ENCODE measurements around the gene CTRB1. TPM values are rescaled to one million over a fixed set of nuclear protein-coding genes. Genes with fewer than 3 reads are reported as not detected.
A peak's percentile ranks its signal among the peaks of the same experiment; 100 is the strongest.

CTRB1 gene
- total and polyA plus RNA-seq, 2 of the 13 experiments (the other 11 are each of a cell fraction or from before 2014, with no cell fraction given), result not detected

DNA sequence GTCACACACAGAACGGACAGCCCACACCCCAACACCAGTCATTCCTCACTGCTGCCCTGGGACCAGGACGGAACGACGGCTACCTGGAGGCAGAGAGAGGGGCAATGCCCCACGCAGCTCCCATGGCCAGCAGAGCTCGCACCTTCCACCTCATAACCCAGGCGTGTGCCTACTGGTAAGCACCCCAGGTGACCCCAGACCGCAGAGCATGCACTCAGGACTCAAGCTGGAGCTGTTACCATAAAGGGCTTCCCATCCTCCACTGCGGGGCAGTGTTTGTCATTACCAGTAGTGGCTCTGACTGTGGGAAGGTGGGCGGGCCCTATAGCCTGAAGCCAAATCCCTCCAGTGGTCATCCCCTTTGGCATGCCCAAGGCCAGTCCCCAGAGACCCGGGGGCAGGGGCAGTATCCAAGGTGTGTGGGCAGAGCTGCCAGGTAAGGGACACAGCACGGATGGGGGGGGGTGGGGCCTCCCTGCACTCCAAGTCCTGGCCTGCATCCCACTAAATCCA lies 37.3 kb downstream of the CTRB1 start (continued):
- TF ChIP-seq, protein P1, sequence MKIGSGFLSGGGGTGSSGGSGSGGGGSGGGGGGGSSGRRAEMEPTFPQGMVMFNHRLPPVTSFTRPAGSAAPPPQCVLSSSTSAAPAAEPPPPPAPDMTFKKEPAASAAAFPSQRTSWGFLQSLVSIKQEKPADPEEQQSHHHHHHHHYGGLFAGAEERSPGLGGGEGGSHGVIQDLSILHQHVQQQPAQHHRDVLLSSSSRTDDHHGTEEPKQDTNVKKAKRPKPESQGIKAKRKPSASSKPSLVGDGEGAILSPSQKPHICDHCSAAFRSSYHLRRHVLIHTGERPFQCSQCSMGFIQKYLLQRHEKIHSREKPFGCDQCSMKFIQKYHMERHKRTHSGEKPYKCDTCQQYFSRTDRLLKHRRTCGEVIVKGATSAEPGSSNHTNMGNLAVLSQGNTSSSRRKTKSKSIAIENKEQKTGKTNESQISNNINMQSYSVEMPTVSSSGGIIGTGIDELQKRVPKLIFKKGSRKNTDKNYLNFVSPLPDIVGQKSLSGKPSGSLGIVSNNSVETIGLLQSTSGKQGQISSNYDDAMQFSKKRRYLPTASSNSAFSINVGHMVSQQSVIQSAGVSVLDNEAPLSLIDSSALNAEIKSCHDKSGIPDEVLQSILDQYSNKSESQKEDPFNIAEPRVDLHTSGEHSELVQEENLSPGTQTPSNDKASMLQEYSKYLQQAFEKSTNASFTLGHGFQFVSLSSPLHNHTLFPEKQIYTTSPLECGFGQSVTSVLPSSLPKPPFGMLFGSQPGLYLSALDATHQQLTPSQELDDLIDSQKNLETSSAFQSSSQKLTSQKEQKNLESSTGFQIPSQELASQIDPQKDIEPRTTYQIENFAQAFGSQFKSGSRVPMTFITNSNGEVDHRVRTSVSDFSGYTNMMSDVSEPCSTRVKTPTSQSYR (CRISPR knock-in tag; IDR thresholded peaks at IDR 0.05; ENCODE audit: borderline replicate concordance), result no peak; the same call in 1 of the 2 replicates
- TF ChIP-seq MAFK (conservative IDR thresholded peaks at IDR 0.05 in 1 of 2, IDR thresholded peaks at IDR 0.05 in 1 of 2; ENCODE audit: low read length in 2 of 2), result no peak
- TF ChIP-seq ZNF782 (CRISPR knock-in tag; IDR thresholded peaks at IDR 0.05; ENCODE audit: borderline replicate concordance), result no peak
- TF ChIP-seq, protein P2, sequence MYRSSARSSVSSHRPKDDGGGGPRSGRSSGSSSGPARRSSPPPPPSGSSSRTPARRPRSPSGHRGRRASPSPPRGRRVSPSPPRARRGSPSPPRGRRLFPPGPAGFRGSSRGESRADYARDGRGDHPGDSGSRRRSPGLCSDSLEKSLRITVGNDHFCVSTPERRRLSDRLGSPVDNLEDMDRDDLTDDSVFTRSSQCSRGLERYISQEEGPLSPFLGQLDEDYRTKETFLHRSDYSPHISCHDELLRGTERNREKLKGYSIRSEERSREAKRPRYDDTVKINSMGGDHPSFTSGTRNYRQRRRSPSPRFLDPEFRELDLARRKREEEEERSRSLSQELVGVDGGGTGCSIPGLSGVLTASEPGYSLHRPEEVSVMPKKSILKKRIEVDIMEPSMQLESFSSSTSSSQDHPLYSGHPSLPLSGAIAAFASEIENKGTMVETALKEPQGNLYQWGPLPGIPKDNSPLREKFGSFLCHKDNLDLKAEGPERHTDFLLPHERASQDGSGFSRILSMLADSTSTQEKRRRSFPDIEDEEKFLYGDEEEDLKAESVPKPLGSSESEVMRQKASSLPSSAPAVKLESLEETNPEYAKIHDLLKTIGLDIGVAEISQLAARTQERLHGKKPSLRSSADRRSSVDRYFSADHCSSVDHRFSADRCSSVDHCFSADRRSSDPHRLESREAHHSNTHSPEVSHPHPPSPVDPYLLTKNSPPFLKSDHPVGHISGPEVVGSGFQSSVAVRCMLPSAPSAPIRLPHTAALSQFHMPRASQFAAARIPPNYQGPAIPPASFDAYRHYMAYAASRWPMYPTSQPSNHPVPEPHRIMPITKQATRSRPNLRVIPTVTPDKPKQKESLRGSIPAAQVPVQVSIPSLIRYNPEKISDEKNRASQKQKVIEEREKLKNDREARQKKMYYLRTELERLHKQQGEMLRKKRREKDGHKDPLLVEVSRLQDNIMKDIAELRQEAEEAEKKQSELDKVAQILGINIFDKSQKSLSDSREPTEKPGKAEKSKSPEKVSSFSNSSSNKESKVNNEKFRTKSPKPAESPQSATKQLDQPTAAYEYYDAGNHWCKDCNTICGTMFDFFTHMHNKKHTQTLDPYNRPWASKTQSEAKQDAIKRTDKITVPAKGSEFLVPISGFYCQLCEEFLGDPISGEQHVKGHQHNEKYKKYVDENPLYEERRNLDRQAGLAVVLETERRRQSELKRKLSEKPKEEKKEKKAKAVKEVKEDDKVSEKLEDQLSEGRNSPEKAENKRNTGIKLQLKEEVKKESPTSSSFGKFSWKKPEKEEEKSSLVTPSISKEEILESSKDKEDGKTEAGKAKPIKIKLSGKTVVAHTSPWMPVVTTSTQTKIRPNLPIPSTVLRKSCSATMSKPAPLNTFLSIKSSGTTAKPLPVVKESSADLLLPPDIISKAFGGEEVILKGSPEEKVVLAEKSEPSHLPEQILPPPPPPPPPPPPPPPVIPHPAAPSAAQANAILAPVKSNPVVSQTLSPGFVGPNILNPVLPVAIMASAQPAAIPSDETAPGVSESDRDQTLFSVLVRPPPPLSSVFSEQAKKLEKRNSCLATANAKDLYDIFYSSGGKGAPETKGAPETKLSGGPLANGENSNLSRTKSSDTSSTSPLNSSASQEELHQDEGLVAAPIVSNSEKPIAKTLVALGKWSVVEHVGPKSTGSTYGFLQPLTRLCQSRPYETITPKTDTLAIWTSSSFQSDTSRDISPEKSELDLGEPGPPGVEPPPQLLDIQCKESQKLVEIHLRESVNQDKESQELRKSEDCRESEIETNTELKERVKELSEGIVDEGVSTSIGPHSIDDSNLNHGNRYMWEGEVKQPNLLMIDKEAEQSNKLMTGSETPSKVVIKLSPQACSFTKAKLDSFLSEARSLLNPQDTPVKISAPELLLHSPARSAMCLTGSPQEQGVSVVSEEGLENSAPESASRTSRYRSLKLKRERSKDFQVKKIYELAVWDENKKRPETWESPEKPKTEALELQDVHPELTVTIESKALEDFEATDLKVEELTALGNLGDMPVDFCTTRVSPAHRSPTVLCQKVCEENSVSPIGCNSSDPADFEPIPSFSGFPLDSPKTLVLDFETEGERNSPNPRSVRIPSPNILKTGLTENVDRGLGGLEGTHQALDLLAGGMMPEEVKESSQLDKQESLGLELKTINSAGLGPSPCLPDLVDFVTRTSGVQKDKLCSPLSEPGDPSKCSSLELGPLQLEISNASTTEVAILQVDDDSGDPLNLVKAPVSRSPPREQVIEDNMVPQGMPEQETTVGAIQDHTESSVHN (CRISPR knock-in tag; IDR thresholded peaks at IDR 0.05), result no peak
- TF ChIP-seq ZNF550 (CRISPR knock-in tag; IDR thresholded peaks at IDR 0.05; ENCODE audit: borderline replicate concordance), result no peak
- TF ChIP-seq, protein P3, sequence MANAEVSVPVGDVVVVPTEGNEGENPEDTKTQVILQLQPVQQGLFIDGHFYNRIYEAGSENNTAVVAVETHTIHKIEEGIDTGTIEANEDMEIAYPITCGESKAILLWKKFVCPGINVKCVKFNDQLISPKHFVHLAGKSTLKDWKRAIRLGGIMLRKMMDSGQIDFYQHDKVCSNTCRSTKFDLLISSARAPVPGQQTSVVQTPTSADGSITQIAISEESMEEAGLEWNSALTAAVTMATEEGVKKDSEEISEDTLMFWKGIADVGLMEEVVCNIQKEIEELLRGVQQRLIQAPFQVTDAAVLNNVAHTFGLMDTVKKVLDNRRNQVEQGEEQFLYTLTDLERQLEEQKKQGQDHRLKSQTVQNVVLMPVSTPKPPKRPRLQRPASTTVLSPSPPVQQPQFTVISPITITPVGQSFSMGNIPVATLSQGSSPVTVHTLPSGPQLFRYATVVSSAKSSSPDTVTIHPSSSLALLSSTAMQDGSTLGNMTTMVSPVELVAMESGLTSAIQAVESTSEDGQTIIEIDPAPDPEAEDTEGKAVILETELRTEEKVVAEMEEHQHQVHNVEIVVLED (CRISPR knock-in tag; IDR thresholded peaks at IDR 0.05; ENCODE audit: borderline replicate concordance), result no peak
- TF ChIP-seq, protein P4, sequence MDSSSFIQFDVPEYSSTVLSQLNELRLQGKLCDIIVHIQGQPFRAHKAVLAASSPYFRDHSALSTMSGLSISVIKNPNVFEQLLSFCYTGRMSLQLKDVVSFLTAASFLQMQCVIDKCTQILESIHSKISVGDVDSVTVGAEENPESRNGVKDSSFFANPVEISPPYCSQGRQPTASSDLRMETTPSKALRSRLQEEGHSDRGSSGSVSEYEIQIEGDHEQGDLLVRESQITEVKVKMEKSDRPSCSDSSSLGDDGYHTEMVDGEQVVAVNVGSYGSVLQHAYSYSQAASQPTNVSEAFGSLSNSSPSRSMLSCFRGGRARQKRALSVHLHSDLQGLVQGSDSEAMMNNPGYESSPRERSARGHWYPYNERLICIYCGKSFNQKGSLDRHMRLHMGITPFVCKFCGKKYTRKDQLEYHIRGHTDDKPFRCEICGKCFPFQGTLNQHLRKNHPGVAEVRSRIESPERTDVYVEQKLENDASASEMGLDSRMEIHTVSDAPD (CRISPR knock-in tag; IDR thresholded peaks at IDR 0.05), result no peak
- TF ChIP-seq KDM3A (CRISPR knock-in tag; IDR thresholded peaks at IDR 0.05; ENCODE audit: low read depth), result no peak
- TF ChIP-seq, protein P5, sequence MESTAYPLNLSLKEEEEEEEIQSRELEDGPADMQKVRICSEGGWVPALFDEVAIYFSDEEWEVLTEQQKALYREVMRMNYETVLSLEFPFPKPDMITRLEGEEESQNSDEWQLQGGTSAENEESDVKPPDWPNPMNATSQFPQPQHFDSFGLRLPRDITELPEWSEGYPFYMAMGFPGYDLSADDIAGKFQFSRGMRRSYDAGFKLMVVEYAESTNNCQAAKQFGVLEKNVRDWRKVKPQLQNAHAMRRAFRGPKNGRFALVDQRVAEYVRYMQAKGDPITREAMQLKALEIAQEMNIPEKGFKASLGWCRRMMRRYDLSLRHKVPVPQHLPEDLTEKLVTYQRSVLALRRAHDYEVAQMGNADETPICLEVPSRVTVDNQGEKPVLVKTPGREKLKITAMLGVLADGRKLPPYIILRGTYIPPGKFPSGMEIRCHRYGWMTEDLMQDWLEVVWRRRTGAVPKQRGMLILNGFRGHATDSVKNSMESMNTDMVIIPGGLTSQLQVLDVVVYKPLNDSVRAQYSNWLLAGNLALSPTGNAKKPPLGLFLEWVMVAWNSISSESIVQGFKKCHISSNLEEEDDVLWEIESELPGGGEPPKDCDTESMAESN (CRISPR knock-in tag; conservative IDR thresholded peaks at IDR 0.05), result no peak
- peak; percentile 14; the same call in 1 of the 2 replicates for TF ChIP-seq HNF4A (CRISPR knock-in tag; IDR thresholded peaks at IDR 0.05)
- 0 out of 2 replicates have a peak, but pooled peaks have one; percentile 31 for TF ChIP-seq IRF2 (CRISPR knock-in tag; IDR thresholded peaks at IDR 0.05)
- TF ChIP-seq MTA1 (CRISPR knock-in tag; IDR thresholded peaks at IDR 0.05; ENCODE audit: borderline replicate concordance), result peak; percentile 20; the same call in 1 of the 2 replicates
